Central memory CD8-positive, alpha-beta T cell (primary cell): ENCODE measurements around the gene STIM1.

Experiments used
- ATAC-seq: fragments of 150-1000 bp; cut with Tn5 transposase; replicated peaks from 2 replicates; pipeline ENCODE4 v1.10.0; 2022; ENCODE audit warnings: mild to moderate bottlenecking, moderate FRiP score, moderate number of reproducible peaks; ENCODE audit not compliant: poor library complexity, severe bottlenecking; ENCODE audit errors: extremely low read depth
- DNase-seq, 2 donors: peaks; one replicate each; pipeline ENCODE4 v3.0.0; 2021; ENCODE audit warnings: low spot score in 2 of 2
- H3K27ac Mint-ChIP-seq: one replicate; pipeline ENCODE4 v1.8.0; 2022; ENCODE audit warnings: low read depth, mild to moderate bottlenecking, moderate library complexity, mixed read lengths
- H3K27me3 Mint-ChIP-seq: one replicate; pipeline ENCODE4 v1.8.0; 2022; ENCODE audit warnings: mixed read lengths
- H3K36me3 Mint-ChIP-seq: one replicate; pipeline ENCODE4 v1.8.0; 2022; ENCODE audit warnings: mild to moderate bottlenecking, moderate library complexity, mixed read lengths; ENCODE audit not compliant: insufficient read depth
- H3K4me1 Mint-ChIP-seq: one replicate; pipeline ENCODE4 v1.8.0; 2022; ENCODE audit warnings: mixed read lengths
- H3K4me3 Mint-ChIP-seq: one replicate; pipeline ENCODE4 v1.8.0; 2022; ENCODE audit warnings: mild to moderate bottlenecking, moderate library complexity, mixed read lengths
- H3K9me3 Mint-ChIP-seq: one replicate; pipeline ENCODE4 v1.8.0; 2022; ENCODE audit warnings: mixed read lengths

Gene STIM1

GRCh38 chr11:3834664-3835461 lies 20.6 kb upstream of the STIM1 start:
- H3K4me3 Mint-ChIP-seq = peak overlapping the region; percentile 88
- DNase-seq = no peak
- H3K27ac Mint-ChIP-seq = peak overlapping the region; percentile 93
- H3K27me3 Mint-ChIP-seq = no peaks in the 10 kb centered on the region
- ATAC-seq = no peak
- peaks cover 83% of the 10 kb centered on the region for H3K4me1 Mint-ChIP-seq
- peaks cover 41% of the 10 kb centered on the region for H3K36me3 Mint-ChIP-seq
- H3K9me3 Mint-ChIP-seq = no peaks in the 10 kb centered on the region

GRCh38 chr11:3835751-3836150 lies 19.7 kb upstream of the STIM1 start:
- no peak for ATAC-seq
- H3K4me1 Mint-ChIP-seq = peaks cover 82% of the 10 kb centered on the region
- H3K9me3 Mint-ChIP-seq = no peaks in the 10 kb centered on the region
- H3K4me3 Mint-ChIP-seq = peak overlapping the region; percentile 88
- no peaks in the 10 kb centered on the region for H3K27me3 Mint-ChIP-seq
- peak overlapping the region; percentile 93 for H3K27ac Mint-ChIP-seq
- no peak for DNase-seq
- peaks cover 39% of the 10 kb centered on the region for H3K36me3 Mint-ChIP-seq

GRCh38 chr11:3836903-3837302 lies 18.6 kb upstream of the STIM1 start:
- Mint-ChIP-seq H3K27me3 (no peaks in the 10 kb centered on the region), H3K4me3 (peak overlapping the region; percentile 88), H3K9me3 (no peaks in the 10 kb centered on the region), H3K27ac (peak overlapping the region; percentile 38), H3K36me3 (peaks cover 37% of the 10 kb centered on the region), H3K4me1 (peaks cover 71% of the 10 kb centered on the region)
- DNase-seq = peak in 1 of 2 donors; percentile 33
- ATAC-seq = peak; percentile 5

DNA sequence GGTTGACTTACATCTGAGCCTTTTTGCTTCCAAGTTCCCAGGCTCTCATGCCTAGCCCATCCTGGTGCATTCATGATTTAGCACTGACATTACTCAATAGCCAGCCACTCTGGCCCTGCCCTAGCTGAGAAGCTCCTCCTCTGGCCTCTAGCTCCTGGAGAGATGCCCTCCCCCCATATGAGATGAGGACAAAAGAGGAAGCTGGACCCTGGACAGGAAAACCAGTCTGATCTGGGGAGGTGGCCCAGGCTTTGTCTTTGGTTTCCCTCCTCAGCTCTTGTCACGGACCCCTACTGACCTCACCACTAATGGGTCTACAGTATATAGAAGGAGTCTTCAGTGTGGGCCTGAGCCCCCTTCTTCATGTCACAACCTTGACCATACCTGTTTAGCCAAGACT lies 17.7 kb upstream of the STIM1 start:
- no peaks in the 10 kb centered on the region for H3K9me3 Mint-ChIP-seq
- H3K27me3 Mint-ChIP-seq = no peaks in the 10 kb centered on the region
- DNase-seq (no peak), ATAC-seq (no peak)
- peak overlapping the region; percentile 89 for H3K27ac Mint-ChIP-seq
- peak overlapping the region; percentile 88 for H3K4me3 Mint-ChIP-seq
- peaks cover 62% of the 10 kb centered on the region for H3K4me1 Mint-ChIP-seq
- peaks cover 37% of the 10 kb centered on the region for H3K36me3 Mint-ChIP-seq

GRCh38 chr11:3838504-3838903 lies 17.0 kb upstream of the STIM1 start:
- Mint-ChIP-seq H3K27me3 (no peaks in the 10 kb centered on the region), H3K4me1 (peaks cover 55% of the 10 kb centered on the region), H3K36me3 (peaks cover 35% of the 10 kb centered on the region), H3K4me3 (peak overlapping the region; percentile 88), H3K27ac (peak overlapping the region; percentile 89), H3K9me3 (no peaks in the 10 kb centered on the region)
- ATAC-seq (no peak), DNase-seq (no peak)

- peak overlapping the region; percentile 88 for H3K4me3 Mint-ChIP-seq
- no peaks in the 10 kb centered on the region for H3K9me3 Mint-ChIP-seq
- DNase-seq (peak in 1 of 2 donors; percentile 22), ATAC-seq (no peak)
- peaks cover 29% of the 10 kb centered on the region for H3K36me3 Mint-ChIP-seq
- peaks cover 37% of the 10 kb centered on the region for H3K4me1 Mint-ChIP-seq
- H3K27me3 Mint-ChIP-seq = no peaks in the 10 kb centered on the region
- peak overlapping the region; percentile 89 for H3K27ac Mint-ChIP-seq
Observed at GRCh38 chr11:3840004-3840869, 15.2 kb upstream of the STIM1 start.

DNA sequence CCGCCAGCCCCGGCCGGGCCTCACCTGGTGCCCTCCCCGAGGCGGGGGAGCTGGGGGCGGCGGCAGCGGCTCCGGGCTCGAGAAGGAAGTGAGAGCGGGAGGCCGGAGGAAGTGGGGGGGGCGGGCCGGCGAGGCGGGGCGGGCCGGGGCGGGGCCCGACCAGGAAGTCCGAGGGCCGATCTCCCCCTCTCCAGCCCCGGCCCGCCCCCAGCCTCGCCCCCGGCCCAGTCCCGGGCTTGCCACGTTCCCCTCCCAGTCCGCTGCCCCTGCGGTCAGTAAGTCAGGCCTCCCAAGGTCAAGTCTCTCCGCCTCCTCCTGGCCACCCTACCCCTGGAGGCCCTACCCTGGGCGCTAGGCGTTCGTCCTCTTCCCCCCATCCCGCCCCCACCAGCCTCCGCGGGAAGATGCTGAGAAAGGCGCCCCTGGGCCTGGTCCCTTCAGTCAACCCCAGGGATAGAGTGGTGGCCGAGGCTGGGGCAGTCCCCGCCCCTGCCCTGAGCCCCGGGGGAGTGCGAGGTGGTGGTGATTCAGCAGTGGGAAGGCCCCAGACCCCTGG lies 14.5 kb upstream of the STIM1 start, which contains the start of gene RHOG:
Gene RHOG, minus strand, starts transcription at position 90 of the 556 bp plus-strand sequence. CDS start 12,821 bp downstream, outside the sequence.
- no peak for DNase-seq
- Mint-ChIP-seq H3K27ac (peak within 1 kb of the TSS; percentile 89), H3K36me3 (peaks cover 25% of the 10 kb centered on the region), H3K27me3 (no peaks in the 10 kb centered on the region), H3K4me3 (peak within 1 kb of the TSS; percentile 88), H3K9me3 (no peaks in the 10 kb centered on the region), H3K4me1 (peaks cover 30% of the 10 kb centered on the region)
- ATAC-seq = peak; percentile 19

DNA sequence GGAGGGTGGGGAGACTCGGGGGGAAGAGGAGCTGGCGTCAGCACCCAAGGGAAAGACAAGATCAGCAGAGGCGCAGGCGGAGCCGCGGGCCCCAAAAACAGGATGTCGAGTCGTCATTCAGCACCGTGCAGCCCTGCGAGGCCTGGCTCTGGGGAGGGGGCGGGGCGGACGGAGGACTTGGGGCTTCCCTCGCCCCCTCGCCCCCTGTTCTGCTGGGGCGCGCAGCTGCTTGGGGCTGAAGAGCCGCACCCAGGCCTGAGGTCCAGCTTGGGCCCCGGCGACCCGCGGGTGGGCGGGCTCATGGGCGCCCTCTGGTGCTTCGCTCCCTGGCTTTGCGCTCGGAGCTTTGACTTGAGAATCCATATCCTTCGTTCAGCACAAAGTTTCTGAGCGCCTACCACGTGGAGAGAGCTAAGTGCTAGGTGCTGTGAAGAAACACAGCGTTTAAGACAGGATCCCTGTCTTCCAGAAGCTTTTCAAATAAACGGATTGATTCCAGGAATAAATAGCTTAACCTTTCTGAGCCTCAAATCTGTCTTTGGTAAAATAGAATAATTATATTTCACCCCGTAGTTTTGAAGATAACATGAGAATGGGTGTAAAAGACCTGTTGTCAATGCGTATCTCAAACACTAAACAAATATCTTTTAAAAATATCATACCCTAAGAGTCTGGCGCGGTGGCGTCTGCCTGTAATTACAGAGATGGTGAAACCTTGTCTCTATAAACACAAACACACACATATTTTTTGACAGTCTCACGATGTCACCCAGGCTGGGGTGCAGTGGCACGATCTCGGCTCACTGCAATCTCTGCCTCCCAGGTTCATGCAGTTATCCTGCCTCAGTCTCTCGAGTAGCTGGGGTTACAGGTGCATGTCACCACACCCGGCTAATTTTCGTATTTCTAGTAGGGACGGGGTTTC lies 13.8 kb upstream of the STIM1 start:
- Mint-ChIP-seq H3K4me3 (peak overlapping the region; percentile 88), H3K36me3 (peaks cover 25% of the 10 kb centered on the region), H3K27me3 (no peaks in the 10 kb centered on the region), H3K4me1 (peaks cover 30% of the 10 kb centered on the region), H3K9me3 (no peaks in the 10 kb centered on the region), H3K27ac (peak overlapping the region; percentile 89)
- ATAC-seq (peak; percentile 80), DNase-seq (peak; percentile 82 to 92)

DNA sequence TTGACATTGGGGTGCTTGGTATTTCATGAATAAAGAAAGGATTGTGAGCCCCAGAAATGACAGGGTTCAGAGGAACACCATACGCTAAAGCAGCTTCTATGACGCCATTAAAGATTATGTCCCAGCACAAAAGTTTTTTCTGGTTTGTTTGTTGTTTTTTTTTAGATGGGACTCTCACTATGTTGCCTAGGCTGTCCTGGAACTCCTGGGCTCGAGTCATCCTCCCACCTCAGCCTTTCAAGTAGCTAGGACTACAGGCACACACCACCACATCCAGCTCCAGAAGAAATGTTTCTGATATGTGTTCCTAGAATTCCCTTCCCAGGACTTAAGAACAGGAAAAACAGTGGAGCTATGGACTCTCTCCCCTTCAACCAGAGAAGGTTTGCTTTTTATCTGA lies 12.1 kb upstream of the STIM1 start:
- Mint-ChIP-seq H3K4me3 (no peak overlapping the region), H3K36me3 (peaks cover 20% of the 10 kb centered on the region), H3K27me3 (no peaks in the 10 kb centered on the region), H3K9me3 (no peaks in the 10 kb centered on the region), H3K4me1 (peaks cover 18% of the 10 kb centered on the region), H3K27ac (no peak overlapping the region)
- DNase-seq (no peak), ATAC-seq (no peak)

- no peak for DNase-seq
- Mint-ChIP-seq H3K9me3 (no peaks in the 10 kb centered on the region), H3K4me1 (peaks cover 8% of the 10 kb centered on the region), H3K27me3 (no peaks in the 10 kb centered on the region), H3K27ac (peak overlapping the region; percentile 40), H3K4me3 (no peak overlapping the region), H3K36me3 (peaks cover 8% of the 10 kb centered on the region)
- ATAC-seq = no peak
Observed at GRCh38 chr11:3845246-3845645, 10.2 kb upstream of the STIM1 start.

GRCh38 chr11:3845670-3846069 lies 9.8 kb upstream of the STIM1 start:
- H3K27ac Mint-ChIP-seq = no peak overlapping the region
- peaks cover 6% of the 10 kb centered on the region for H3K36me3 Mint-ChIP-seq
- H3K4me1 Mint-ChIP-seq = peaks cover 8% of the 10 kb centered on the region

More at GRCh38 chr11:3845670-3846069, 9.8 kb upstream of the STIM1 start:
- Mint-ChIP-seq H3K27me3 (no peaks in the 10 kb centered on the region), H3K9me3 (no peaks in the 10 kb centered on the region), H3K4me3 (no peak overlapping the region)
- DNase-seq = no peak
- ATAC-seq = no peak
